GM19328 (cell line): Measurements from ENCODE around the gene WNT11.

Source experiments
- ATAC-seq: cut with Tn5 transposase; IDR thresholded peaks from one replicate; pipeline ENCODE4 v1.9.1; 2021; ENCODE audit warnings: mild to moderate bottlenecking, moderate library complexity; ENCODE audit not compliant: unreplicated experiment

Gene WNT11

GRCh38 chr11:76219243-76219642, 12.9 kb upstream of the WNT11 start:
- no peak for ATAC-seq

GRCh38 chr11:76218449-76219178, 12.3 kb upstream of the WNT11 start:
- no peak for ATAC-seq

- ATAC-seq = no peak
Measured at GRCh38 chr11:76217653-76218160, 11.4 kb upstream of the WNT11 start.

- no peak for ATAC-seq
Measured at GRCh38 chr11:76216536-76217325, 10.4 kb upstream of the WNT11 start.

GRCh38 chr11:76215941-76216340, 9.6 kb upstream of the WNT11 start:
- no peak for ATAC-seq

- no peak for ATAC-seq
Measured at GRCh38 chr11:76214968-76215548, 8.8 kb upstream of the WNT11 start.

- no peak for ATAC-seq
Measured at GRCh38 chr11:76214186-76214585, 7.9 kb upstream of the WNT11 start.

GRCh38 chr11:76212086-76213035, 6.1 kb upstream of the WNT11 start:
- ATAC-seq = no peak

GRCh38 chr11:76210931-76211851, 4.9 kb upstream of the WNT11 start:
- no peak for ATAC-seq

- ATAC-seq = no peak
Measured at GRCh38 chr11:76209973-76210930, 4.0 kb upstream of the WNT11 start.

GRCh38 chr11:76209375-76209972, 3.2 kb upstream of the WNT11 start:
- ATAC-seq = no peak

- no peak for ATAC-seq
Measured at GRCh38 chr11:76208438-76209374, 2.4 kb upstream of the WNT11 start.

GRCh38 chr11:76207642-76208401, 1.5 kb upstream of the WNT11 start:
- no peak for ATAC-seq

GRCh38 chr11:76206077-76206326, 300 bp downstream of the WNT11 start:
- ATAC-seq = no peak

GRCh38 chr11:76205252-76206076, 838 bp downstream of the WNT11 start:
- ATAC-seq = no peak

GRCh38 chr11:76203937-76204336, 2.4 kb downstream of the WNT11 start:
- no peak for ATAC-seq
